Spinal cord (tissue), 10 donors: ENCODE results near the gene ZFP37. TPM values are rescaled to one million over a fixed set of nuclear protein-coding genes. Genes with fewer than 3 reads are reported as not detected.
"Not testable (repeated sequence)": the region's sequence is repeated elsewhere in the genome, so short reads cannot be mapped to it uniquely, and the experiment has no call there.

Experiments used
- DNase-seq, 6 donors: peaks; one replicate each; pipeline versions ENCODE4 v3.0.0 to v3.0.0-alpha.2; 2013 to 2015; ENCODE audit warnings: low spot score in 6 of 6, low read depth in 4 of 6
- H3K27ac ChIP-seq: one replicate; pipeline ENCODE4 v1.5.1; 2013; ENCODE audit warnings: low read depth, low read length, control low read depth
- H3K27me3 ChIP-seq: one replicate; pipeline ENCODE4 v1.6.1; 2013; ENCODE audit warnings: low read length; ENCODE audit not compliant: control insufficient read depth, insufficient read depth
- H3K36me3 ChIP-seq: one replicate; pipeline ENCODE4 v1.6.1; 2013; ENCODE audit warnings: low read length; ENCODE audit not compliant: control insufficient read depth, insufficient read depth
- H3K4me1 ChIP-seq: one replicate; pipeline ENCODE4 v1.6.1; 2013; ENCODE audit warnings: low read length; ENCODE audit not compliant: control insufficient read depth, insufficient read depth
- H3K4me3 ChIP-seq: one replicate; pipeline ENCODE4 v1.5.1; 2013; ENCODE audit warnings: low read depth, low read length, control low read depth
- H3K9me3 ChIP-seq: one replicate; pipeline ENCODE4 v1.6.1; 2013; ENCODE audit warnings: low read length; ENCODE audit not compliant: control insufficient read depth, insufficient read depth
- WGBS: methylation state at CpG from one replicate; pipeline ENCODE4 v1.1.5; 2013; ENCODE audit warnings: missing lambda C conversion rate; ENCODE audit not compliant: insufficient coverage; 5-methylcytosine and 5-hydroxymethylcytosine counted together
- long read RNA-seq, 4 donors: transcript quantifications; one replicate each; lab custom pipeline, GENCODE V29; 2026
- polyA plus RNA-seq, 2 donors: library from polyadenylated mRNA; unstranded; fragments of 120-200 nt; gene quantifications; one replicate each; pipeline ENCODE4 v1.2.1, GENCODE V29; 2013; ENCODE audit not compliant: insufficient read length in 2 of 2
- total RNA-seq, 2 donors: library from RNA; depleted of rRNA in 1 of 2; stranded (reverse); fragments of 120-200 nt in 1 of 2; fragments of >200 nt in 1 of 2; gene quantifications; one replicate each; pipeline versions ENCODE4 v1.2.3 to v1.2.4, GENCODE V29; 2013 to 2014
- donor health status: healthy.

Gene ZFP37
- total RNA-seq (10 to 100 TPM; 12.6 to 15.5 TPM), polyA plus RNA-seq (10 to 100 TPM; 12.6 to 15.3 TPM)
- long read RNA-seq, donor 1, full-length matches to known transcripts = 8 of 8 reads
- long read RNA-seq, donor 1, partial matches to known transcripts = 0 of 8 reads
- long read RNA-seq, donor 1, other reads (novel, unspliced or antisense) = 0 of 8 reads
- long read RNA-seq, donor 2, partial matches to known transcripts = 0 of 2 reads
- long read RNA-seq, donor 2, other reads (novel, unspliced or antisense) = 0 of 2 reads
- long read RNA-seq, donor 3, full-length matches to known transcripts = 2 of 2 reads
- long read RNA-seq, donor 3, partial matches to known transcripts = 0 of 2 reads
- long read RNA-seq, donor 3, other reads (novel, unspliced or antisense) = 0 of 2 reads
- long read RNA-seq, donor 4, full-length matches to known transcripts = 2 of 2 reads
- long read RNA-seq, donor 4, partial matches to known transcripts = 0 of 2 reads
- long read RNA-seq, donor 4, other reads (novel, unspliced or antisense) = 0 of 2 reads

GRCh38 chr9:113056191-113057106, at the start of gene ZFP37:
Gene ZFP37, minus strand, starts transcription at chr9:113056724. Its CDS starts 36 bp downstream, at chr9:113056688.
- peaks cover 8% of the 10 kb centered on the region for H3K4me1 ChIP-seq
- peak within 1 kb of the TSS; percentile 72 for H3K27ac ChIP-seq
- under 1% methylated on average over 57 of the region's 62 CpGs for WGBS
- peaks cover 14% of the 10 kb centered on the region for H3K9me3 ChIP-seq
- peak within 1 kb of the TSS; percentile 64 for H3K4me3 ChIP-seq
- H3K36me3 ChIP-seq = no peaks in the 10 kb centered on the region
- DNase-seq = peak; percentile 92 to 99 (median 93)
- H3K27me3 ChIP-seq = peaks cover 15% of the 10 kb centered on the region

GRCh38 chr9:113105345-113105744, 48.8 kb upstream of the ZFP37 start:
- DNase-seq, H3K27ac ChIP-seq, H3K9me3 ChIP-seq, H3K36me3 ChIP-seq, H3K4me3 ChIP-seq, H3K27me3 ChIP-seq, H3K4me1 ChIP-seq: not testable (repeated sequence)
- no CpG with 5 or more reads among the region's 6 CpGs for WGBS

GRCh38 chr9:113095561-113095960, 39.0 kb upstream of the ZFP37 start:
- H3K27ac ChIP-seq = no peak overlapping the region
- no peaks in the 10 kb centered on the region for H3K9me3 ChIP-seq
- H3K4me3 ChIP-seq = no peak overlapping the region
- no peak for DNase-seq
- H3K4me1 ChIP-seq = no peaks in the 10 kb centered on the region
- no peaks in the 10 kb centered on the region for H3K36me3 ChIP-seq
- no CpG with 5 or more reads among the region's 2 CpGs for WGBS
- H3K27me3 ChIP-seq = peaks cover 35% of the 10 kb centered on the region

GRCh38 chr9:113089924-113090323, 33.4 kb upstream of the ZFP37 start:
- 43% methylated on average over 15 of the region's 23 CpGs for WGBS
- DNase-seq, H3K4me1 ChIP-seq, H3K27ac ChIP-seq, H3K9me3 ChIP-seq, H3K36me3 ChIP-seq, H3K4me3 ChIP-seq: not testable (repeated sequence)
- peaks cover 43% of the 10 kb centered on the region for H3K27me3 ChIP-seq

- not testable (repeated sequence) for H3K36me3 ChIP-seq, H3K9me3 ChIP-seq, DNase-seq, H3K4me1 ChIP-seq, H3K27ac ChIP-seq, H3K4me3 ChIP-seq
- WGBS = no CpG with 5 or more reads among the region's 25 CpGs
- peaks cover 38% of the 10 kb centered on the region for H3K27me3 ChIP-seq
Observed at GRCh38 chr9:113089143-113089505, 32.6 kb upstream of the ZFP37 start.

GRCh38 chr9:113088456-113089142, 32.1 kb upstream of the ZFP37 start:
- not testable (repeated sequence) for H3K4me3 ChIP-seq, H3K9me3 ChIP-seq, DNase-seq

GRCh38 chr9:113062932-113063310, 6.4 kb upstream of the ZFP37 start:
- peaks cover 33% of the 10 kb centered on the region for H3K27me3 ChIP-seq
- H3K4me3 ChIP-seq, H3K36me3 ChIP-seq, DNase-seq, H3K27ac ChIP-seq, H3K9me3 ChIP-seq: not testable (repeated sequence)
- WGBS = 55% methylated on average over 8 of the region's 20 CpGs
- H3K4me1 ChIP-seq = peaks cover 11% of the 10 kb centered on the region

More at GRCh38 chr9:113088456-113089142, 32.1 kb upstream of the ZFP37 start:
- H3K27me3 ChIP-seq = peaks cover 34% of the 10 kb centered on the region
- H3K4me1 ChIP-seq, H3K27ac ChIP-seq, H3K36me3 ChIP-seq: not testable (repeated sequence)
- WGBS = 13% methylated on average over 8 of the region's 30 CpGs

- 39% methylated on average over 15 of the region's 44 CpGs for WGBS
- Histone ChIP-seq H3K4me1 (peaks cover 11% of the 10 kb centered on the region), H3K27me3 (peaks cover 33% of the 10 kb centered on the region)
- H3K4me3 ChIP-seq, DNase-seq, H3K9me3 ChIP-seq, H3K27ac ChIP-seq, H3K36me3 ChIP-seq: not testable (repeated sequence)
Observed at GRCh38 chr9:113062256-113062931, 5.9 kb upstream of the ZFP37 start.
